ENCODE data around the gene RMND1. TPM values are rescaled to one million over a fixed set of nuclear protein-coding genes. Genes with fewer than 3 reads are reported as not detected.

RMND1 gene
- total RNA-seq, 1 experiment from 2014 or later = 23.3 TPM

- Mint-ChIP-seq H3K4me1 (peaks cover 66% of the 10 kb centered on the region), H3K27ac (peak overlapping the region; percentile 42; the same call in 1 of the 2 replicates), H3K27me3 (ENCODE audit: low read depth) (no peaks in the 10 kb centered on the region), H3K4me3 (no peak overlapping the region), H3K9me3 (peaks cover 2% of the 10 kb centered on the region; the same call in 1 of the 2 replicates), H3K36me3 (0 out of 2 replicates have a peak, but pooled peaks cover 4% of the 10 kb centered on the region)
- TF ChIP-seq HMGXB4 (CRISPR knock-in tag; IDR thresholded peaks at IDR 0.05) = no peak
- TF ChIP-seq IRF1 (CRISPR knock-in tag; IDR thresholded peaks at IDR 0.05) = no peak
- no peak for TF ChIP-seq ZNF219 (CRISPR knock-in tag; IDR thresholded peaks at IDR 0.05; ENCODE audit: borderline replicate concordance)
- TF ChIP-seq TP53 (CRISPR knock-in tag; IDR thresholded peaks at IDR 0.05) = no peak
- TF ChIP-seq ZNF671 (CRISPR knock-in tag; IDR thresholded peaks at IDR 0.05) = no peak
- TF ChIP-seq ELF4 (CRISPR knock-in tag; IDR thresholded peaks at IDR 0.05; ENCODE audit: low read depth) = no peak
- TF ChIP-seq JAZF1 (CRISPR knock-in tag; IDR thresholded peaks at IDR 0.05) = no peak
- TF ChIP-seq ZSCAN18 (CRISPR knock-in tag; IDR thresholded peaks at IDR 0.05) = no peak
- TF ChIP-seq, protein P1, sequence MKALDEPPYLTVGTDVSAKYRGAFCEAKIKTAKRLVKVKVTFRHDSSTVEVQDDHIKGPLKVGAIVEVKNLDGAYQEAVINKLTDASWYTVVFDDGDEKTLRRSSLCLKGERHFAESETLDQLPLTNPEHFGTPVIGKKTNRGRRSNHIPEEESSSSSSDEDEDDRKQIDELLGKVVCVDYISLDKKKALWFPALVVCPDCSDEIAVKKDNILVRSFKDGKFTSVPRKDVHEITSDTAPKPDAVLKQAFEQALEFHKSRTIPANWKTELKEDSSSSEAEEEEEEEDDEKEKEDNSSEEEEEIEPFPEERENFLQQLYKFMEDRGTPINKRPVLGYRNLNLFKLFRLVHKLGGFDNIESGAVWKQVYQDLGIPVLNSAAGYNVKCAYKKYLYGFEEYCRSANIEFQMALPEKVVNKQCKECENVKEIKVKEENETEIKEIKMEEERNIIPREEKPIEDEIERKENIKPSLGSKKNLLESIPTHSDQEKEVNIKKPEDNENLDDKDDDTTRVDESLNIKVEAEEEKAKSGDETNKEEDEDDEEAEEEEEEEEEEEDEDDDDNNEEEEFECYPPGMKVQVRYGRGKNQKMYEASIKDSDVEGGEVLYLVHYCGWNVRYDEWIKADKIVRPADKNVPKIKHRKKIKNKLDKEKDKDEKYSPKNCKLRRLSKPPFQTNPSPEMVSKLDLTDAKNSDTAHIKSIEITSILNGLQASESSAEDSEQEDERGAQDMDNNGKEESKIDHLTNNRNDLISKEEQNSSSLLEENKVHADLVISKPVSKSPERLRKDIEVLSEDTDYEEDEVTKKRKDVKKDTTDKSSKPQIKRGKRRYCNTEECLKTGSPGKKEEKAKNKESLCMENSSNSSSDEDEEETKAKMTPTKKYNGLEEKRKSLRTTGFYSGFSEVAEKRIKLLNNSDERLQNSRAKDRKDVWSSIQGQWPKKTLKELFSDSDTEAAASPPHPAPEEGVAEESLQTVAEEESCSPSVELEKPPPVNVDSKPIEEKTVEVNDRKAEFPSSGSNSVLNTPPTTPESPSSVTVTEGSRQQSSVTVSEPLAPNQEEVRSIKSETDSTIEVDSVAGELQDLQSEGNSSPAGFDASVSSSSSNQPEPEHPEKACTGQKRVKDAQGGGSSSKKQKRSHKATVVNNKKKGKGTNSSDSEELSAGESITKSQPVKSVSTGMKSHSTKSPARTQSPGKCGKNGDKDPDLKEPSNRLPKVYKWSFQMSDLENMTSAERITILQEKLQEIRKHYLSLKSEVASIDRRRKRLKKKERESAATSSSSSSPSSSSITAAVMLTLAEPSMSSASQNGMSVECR (CRISPR knock-in tag; IDR thresholded peaks at IDR 0.05; ENCODE audit: borderline replicate concordance) = no peak
- TF ChIP-seq TEAD4 (CRISPR knock-in tag; IDR thresholded peaks at IDR 0.05) = no peak
- no peak for TF ChIP-seq GABPB1 (CRISPR knock-in tag; IDR thresholded peaks at IDR 0.05)
- no peak for TF ChIP-seq SMAD4 (CRISPR knock-in tag; IDR thresholded peaks at IDR 0.05)
- TF ChIP-seq ATF3 (CRISPR knock-in tag; conservative IDR thresholded peaks at IDR 0.05) = no peak
- TF ChIP-seq SP1 (CRISPR knock-in tag; conservative IDR thresholded peaks at IDR 0.05) = no peak
- no peak for TF ChIP-seq SMAD3 (CRISPR knock-in tag; IDR thresholded peaks at IDR 0.05; ENCODE audit: borderline replicate concordance)
- ATAC-seq (no peak), DNase-seq (ENCODE audit: low spot score) (no peak)
- CTCF ChIA-PET = interaction anchor here (0.6 kb wide), 1 partner anchor 355 kb away, joined by 3 read pairs; no protein-coding TSS in a partner anchor
- POLR2A ChIA-PET = no interaction called here
Observed at GRCh38 chr6:151377095-151377494, 74.8 kb downstream of the RMND1 start.

GRCh38 chr6:151376440-151376839, 75.5 kb downstream of the RMND1 start:
- ATAC-seq = no peak
- no peak for DNase-seq (ENCODE audit: low spot score)
- H3K27ac Mint-ChIP-seq = peak overlapping the region; percentile 65
- H3K4me3 Mint-ChIP-seq = no peak overlapping the region
- H3K4me1 Mint-ChIP-seq = peaks cover 69% of the 10 kb centered on the region
- peaks cover 2% of the 10 kb centered on the region; the same call in 1 of the 2 replicates for H3K9me3 Mint-ChIP-seq
- 0 out of 2 replicates have a peak, but pooled peaks cover 4% of the 10 kb centered on the region for H3K36me3 Mint-ChIP-seq
- H3K27me3 Mint-ChIP-seq (ENCODE audit: low read depth) = no peaks in the 10 kb centered on the region
- ChIA-PET POLR2A (no interaction called here), CTCF (no interaction called here)
- no peak for TF ChIP-seq ZBTB43 (CRISPR knock-in tag; IDR thresholded peaks at IDR 0.05)
- TF ChIP-seq ZNF416 (CRISPR knock-in tag; IDR thresholded peaks at IDR 0.05) = no peak
- TF ChIP-seq, protein P2, sequence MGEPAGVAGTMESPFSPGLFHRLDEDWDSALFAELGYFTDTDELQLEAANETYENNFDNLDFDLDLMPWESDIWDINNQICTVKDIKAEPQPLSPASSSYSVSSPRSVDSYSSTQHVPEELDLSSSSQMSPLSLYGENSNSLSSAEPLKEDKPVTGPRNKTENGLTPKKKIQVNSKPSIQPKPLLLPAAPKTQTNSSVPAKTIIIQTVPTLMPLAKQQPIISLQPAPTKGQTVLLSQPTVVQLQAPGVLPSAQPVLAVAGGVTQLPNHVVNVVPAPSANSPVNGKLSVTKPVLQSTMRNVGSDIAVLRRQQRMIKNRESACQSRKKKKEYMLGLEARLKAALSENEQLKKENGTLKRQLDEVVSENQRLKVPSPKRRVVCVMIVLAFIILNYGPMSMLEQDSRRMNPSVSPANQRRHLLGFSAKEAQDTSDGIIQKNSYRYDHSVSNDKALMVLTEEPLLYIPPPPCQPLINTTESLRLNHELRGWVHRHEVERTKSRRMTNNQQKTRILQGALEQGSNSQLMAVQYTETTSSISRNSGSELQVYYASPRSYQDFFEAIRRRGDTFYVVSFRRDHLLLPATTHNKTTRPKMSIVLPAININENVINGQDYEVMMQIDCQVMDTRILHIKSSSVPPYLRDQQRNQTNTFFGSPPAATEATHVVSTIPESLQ (CRISPR knock-in tag; IDR thresholded peaks at IDR 0.05) = no peak
- no peak for TF ChIP-seq NFATC4 (CRISPR knock-in tag; IDR thresholded peaks at IDR 0.05)
- TF ChIP-seq HMGA2 (CRISPR knock-in tag; IDR thresholded peaks at IDR 0.05) = no peak
- TF ChIP-seq GTF2I (CRISPR knock-in tag; conservative IDR thresholded peaks at IDR 0.05) = no peak

Measured in WTC11 (cell line).